T1000 (cell line): ENCODE measurements around the gene NR2F2.
"Not testable (repeated sequence)": the region's sequence is repeated elsewhere in the genome, so short reads cannot be mapped to it uniquely, and the experiment has no call there.

ENCODE experiments used
- DNase-seq: peaks from one replicate; lab custom pipeline; 2025; ENCODE audit warnings: mixed read lengths; lab: John Stamatoyannopoulos, UW

NR2F2 gene

DNA sequence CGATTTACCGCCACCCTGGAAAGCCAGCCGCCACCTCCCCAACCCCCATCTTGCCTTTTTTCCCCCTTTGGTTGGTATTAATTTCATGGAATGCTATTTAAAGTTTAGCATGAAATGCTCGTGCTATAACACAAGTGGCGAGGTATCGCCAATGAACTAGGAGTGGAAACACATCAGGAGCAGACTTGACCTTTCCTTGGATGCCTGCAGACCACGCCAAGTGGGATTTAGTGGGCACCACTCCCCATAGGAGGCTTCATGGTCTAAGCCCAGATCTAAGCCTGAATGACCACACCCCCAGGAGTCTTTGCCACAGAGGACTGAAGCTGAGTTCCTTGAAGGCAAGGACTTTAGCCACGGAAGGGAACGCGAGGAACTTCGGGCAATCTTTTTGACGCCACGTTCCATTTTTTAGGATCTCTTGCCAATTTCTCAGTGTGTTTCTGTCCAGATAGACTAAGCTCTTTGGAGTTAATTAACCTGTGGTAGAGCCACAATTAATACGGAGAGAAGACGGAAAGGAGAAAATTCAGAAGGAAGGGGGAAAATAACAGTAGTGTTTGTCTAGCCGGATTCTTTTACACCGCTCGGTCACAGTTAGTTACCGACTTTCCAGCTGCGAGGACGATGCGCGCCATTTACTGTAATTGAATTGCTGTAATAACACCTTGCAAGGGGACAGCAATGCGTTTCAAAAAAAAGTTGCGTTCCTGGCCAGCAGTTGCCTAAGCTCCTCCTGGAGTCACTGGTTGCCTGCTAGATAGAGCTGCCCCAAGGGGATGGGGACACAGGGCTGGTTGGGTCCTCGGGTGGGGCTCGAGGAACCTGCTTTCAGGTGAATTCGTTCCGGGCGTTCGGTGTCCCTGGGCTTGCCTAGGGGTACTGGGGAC lies 37.1 kb downstream of the NR2F2 start:
- no peak for DNase-seq

DNA sequence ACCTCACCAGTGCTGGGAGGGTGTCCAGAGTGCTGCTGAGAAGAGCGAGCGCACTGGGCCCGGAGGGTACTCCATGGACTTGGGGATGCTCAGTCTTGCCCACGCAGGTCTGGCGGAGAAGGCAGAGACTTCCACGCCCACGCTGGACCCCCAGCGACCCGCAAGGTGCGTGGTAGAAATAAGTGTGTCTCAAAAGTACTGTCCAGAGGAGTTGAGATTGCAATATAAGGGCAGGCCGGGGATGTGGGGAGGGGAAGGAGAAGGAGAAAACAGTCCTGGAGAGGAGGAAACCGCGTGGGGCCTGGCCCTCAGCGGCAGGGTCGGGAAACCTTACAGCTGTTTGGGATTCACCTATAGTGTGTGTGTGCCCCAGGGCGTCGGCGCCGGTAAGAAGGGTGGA lies 38.9 kb downstream of the NR2F2 start:
- no peak for DNase-seq

DNA sequence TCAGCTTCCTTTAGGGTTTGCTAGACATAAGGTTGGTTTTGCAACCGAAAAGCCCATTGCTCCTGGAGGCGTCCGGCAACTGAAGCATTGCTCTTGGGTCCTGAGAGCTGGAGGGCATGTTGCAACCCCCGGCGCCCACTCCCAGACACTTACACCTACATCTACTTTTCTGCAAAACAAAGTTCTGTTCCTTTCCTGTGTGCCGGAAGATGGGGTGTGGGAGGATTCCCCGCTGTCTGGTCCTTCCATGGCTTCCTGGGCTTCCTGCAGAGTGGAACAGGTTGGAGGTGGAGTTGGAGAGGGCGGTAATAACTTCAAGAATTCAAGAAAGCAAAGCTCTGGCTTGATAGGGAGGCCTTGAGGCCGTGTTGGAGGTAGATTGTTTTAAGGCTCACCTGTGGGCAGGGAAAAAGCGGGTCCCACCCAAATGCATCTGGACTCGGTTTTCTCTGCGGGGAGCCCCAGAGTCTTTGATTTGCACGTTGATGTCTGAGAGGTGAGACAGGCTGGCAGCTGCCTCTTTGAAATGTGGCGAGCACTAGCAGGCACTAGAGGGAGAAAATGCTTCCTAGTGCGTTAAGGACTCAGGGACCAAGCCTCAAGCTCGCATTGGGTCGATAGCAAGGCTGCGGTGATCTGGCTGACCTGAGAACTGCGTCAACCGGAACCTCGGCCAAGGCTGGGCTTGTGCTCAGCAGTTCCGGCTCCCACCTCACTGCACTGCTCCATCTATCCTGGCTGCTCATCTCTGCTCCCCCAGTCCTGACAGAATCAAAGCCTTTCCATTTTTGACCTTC lies 39.5 kb downstream of the NR2F2 start:
- no peak for DNase-seq

- DNase-seq = no peak
Observed at GRCh38 chr15:96372554-96372953, 42.1 kb downstream of the NR2F2 start.

GRCh38 chr15:96374499-96374898 lies 44.0 kb downstream of the NR2F2 start:
- no peak for DNase-seq

- not testable (repeated sequence) for DNase-seq
Observed at GRCh38 chr15:96379592-96379991, 49.1 kb downstream of the NR2F2 start.

DNA sequence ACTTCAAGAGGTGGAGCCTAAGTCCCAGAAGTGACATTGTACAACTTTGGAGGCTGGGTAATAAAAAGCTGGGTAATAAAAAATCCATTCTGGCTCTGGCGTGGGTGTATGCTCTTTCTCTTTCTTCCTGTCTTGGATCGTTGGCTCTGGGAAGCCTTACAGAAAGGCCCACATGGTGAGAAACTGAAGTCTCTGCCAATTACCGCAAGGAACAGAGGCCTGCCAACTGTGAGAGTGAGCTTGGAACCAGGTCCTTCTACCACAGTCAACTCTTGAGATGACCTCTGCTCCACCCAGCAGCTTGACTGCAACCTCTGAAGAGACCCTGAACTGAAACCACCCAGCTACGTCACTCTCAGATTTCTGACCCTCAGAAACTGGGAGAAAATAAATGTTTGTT lies 51.0 kb downstream of the NR2F2 start:
- DNase-seq = no peak

DNA sequence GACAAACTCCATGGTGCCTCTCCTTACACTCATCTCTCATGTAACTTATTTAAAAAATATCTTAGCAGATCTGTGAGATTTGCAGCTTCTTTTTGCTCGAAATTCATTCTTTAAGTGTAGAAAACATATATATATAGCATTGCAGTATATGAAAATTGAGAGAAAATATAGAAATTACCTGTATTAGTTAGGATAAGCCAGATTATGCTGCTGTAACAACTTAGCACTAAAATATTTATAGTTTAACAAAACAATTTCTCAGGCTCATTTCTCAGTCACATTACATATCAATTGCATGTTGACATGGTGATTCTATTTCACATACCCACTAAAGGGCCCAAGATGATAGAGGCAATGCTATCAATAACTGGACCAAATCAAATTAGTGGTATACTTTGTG lies 54.7 kb downstream of the NR2F2 start:
- DNase-seq = no peak

DNA sequence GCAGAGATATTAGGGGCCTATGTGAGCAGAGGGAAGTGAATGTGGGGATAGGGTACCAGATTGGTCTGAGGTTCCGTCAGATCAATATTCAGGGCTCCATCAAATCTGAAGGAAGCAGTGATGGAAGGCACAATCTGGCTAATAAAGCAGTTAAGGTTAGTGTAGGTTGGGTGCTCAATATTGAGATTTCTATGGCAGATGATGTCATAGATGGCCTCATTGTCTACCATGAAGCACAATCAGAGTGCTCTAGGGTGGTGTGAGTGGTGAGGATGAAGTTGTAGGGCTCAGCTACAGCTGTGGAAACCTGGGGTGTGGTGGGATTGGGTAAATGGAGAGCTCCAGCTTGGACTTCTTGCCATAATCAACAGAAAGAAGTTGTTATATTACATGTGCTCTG lies 58.2 kb downstream of the NR2F2 start:
- DNase-seq = no peak
